Measurements from ENCODE around the gene CDK11A.

GRCh38 chr1:1730870-1731269 lies 6.7 kb upstream of the CDK11A start:
- TF ChIP-seq EZH2 (IDR thresholded peaks at IDR 0.05; ENCODE audit: low read length): no peak
- TF ChIP-seq CTCF (optimal IDR thresholded peaks at IDR 0.05 in 1 of 3, IDR thresholded peaks at IDR 0.05 in 1 of 3, conservative IDR thresholded peaks at IDR 0.05 in 1 of 3; ENCODE audit: extremely low read depth in 1 of 3, insufficient read depth in 2 of 3, low read length in 3 of 3): no peak
